CD4-positive, alpha-beta T cell treated with Interleukin-15 for 1 hour (primary cell): Measurements from ENCODE around the gene STARD6.
"Not testable (repeated sequence)": the region's sequence is repeated elsewhere in the genome, so short reads cannot be mapped to it uniquely, and the experiment has no call there.

Experiments used
- DNase-seq: peaks from one replicate; pipeline ENCODE4 v3.0.0-alpha.2; 2020

STARD6 gene

GRCh38 chr18:54335638-54336173 lies 22.0 kb downstream of the STARD6 start:
- DNase-seq = no peak

GRCh38 chr18:54330768-54331548 lies 26.7 kb downstream of the STARD6 start:
- DNase-seq = no peak

GRCh38 chr18:54329787-54330186 lies 27.9 kb downstream of the STARD6 start:
- DNase-seq = no peak

- no peak for DNase-seq
Measured at GRCh38 chr18:54327818-54328217, 29.8 kb downstream of the STARD6 start.

- no peak for DNase-seq
Measured at GRCh38 chr18:54323970-54324369, 33.7 kb downstream of the STARD6 start.

GRCh38 chr18:54323561-54323960 lies 34.1 kb downstream of the STARD6 start:
- no peak for DNase-seq

- no peak for DNase-seq
Measured at GRCh38 chr18:54316071-54316820, 41.4 kb downstream of the STARD6 start.

GRCh38 chr18:54309564-54309963 lies 48.1 kb downstream of the STARD6 start:
- DNase-seq = not testable (repeated sequence)

GRCh38 chr18:54303408-54303807 lies 54.2 kb downstream of the STARD6 start:
- DNase-seq = no peak

- not testable (repeated sequence) for DNase-seq
Measured at GRCh38 chr18:54298991-54299390, 58.7 kb downstream of the STARD6 start.

GRCh38 chr18:54296062-54296461 lies 61.6 kb downstream of the STARD6 start:
- DNase-seq = no peak

- no peak for DNase-seq
Measured at GRCh38 chr18:54294274-54294673, 63.4 kb downstream of the STARD6 start.

- peak; percentile 35 for DNase-seq
Measured at GRCh38 chr18:54284981-54285785, 72.5 kb downstream of the STARD6 start.

- DNase-seq = no peak
Measured at GRCh38 chr18:54284535-54284934, 73.1 kb downstream of the STARD6 start.

- no peak for DNase-seq
Measured at GRCh38 chr18:54280220-54280569, 77.5 kb downstream of the STARD6 start.

- DNase-seq = no peak
Measured at GRCh38 chr18:54279477-54280219, 78.0 kb downstream of the STARD6 start.

GRCh38 chr18:54278615-54279014 lies 79.0 kb downstream of the STARD6 start:
- no peak for DNase-seq

GRCh38 chr18:54277899-54278298 lies 79.8 kb downstream of the STARD6 start:
- DNase-seq = no peak
